DOHH2 (cell line): ENCODE data around the gene PMS1.

Experiments
- H3F3A ChIP-seq: fragments of 200-600 bp; sonication (generic), shearing (Covaris generic); 2 replicates; pipeline ENCODE4 v1.6.0; 2016; ENCODE audit warnings: antibody characterized with exemption, mild to moderate bottlenecking; ENCODE audit not compliant: control insufficient read depth, insufficient read depth
- H3K27ac ChIP-seq: fragments of 200-600 bp; sonication (generic); 2 replicates; pipeline ENCODE4 v1.5.1; 2014; ENCODE audit warnings: low read depth, mild to moderate bottlenecking, low read length, moderate library complexity
- H3K27me3 ChIP-seq: fragments of 200-600 bp; sonication (generic); 2 replicates; pipeline ENCODE4 v1.6.1; 2014; ENCODE audit warnings: mild to moderate bottlenecking, low read length, mixed read lengths; ENCODE audit not compliant: control insufficient read depth
- H3K36me3 ChIP-seq: fragments of 200-600 bp; sonication (generic); 2 replicates; pipeline ENCODE4 v1.6.1; 2014; ENCODE audit warnings: mild to moderate bottlenecking, low read length, moderate library complexity, mixed read lengths; ENCODE audit not compliant: control insufficient read depth
- H3K4me1 ChIP-seq: fragments of 200-600 bp; sonication (generic); 2 replicates; pipeline ENCODE4 v1.6.1; 2014; ENCODE audit warnings: mild to moderate bottlenecking, low read length, mixed read lengths; ENCODE audit not compliant: control insufficient read depth
- H3K4me2 ChIP-seq: fragments of 200-600 bp; sonication (generic); 2 replicates; pipeline ENCODE4 v1.6.0; 2014; ENCODE audit warnings: mild to moderate bottlenecking, low read length, moderate library complexity
- H3K4me3 ChIP-seq: fragments of 200-600 bp; sonication (generic); 2 replicates; pipeline ENCODE4 v1.5.1; 2014; ENCODE audit warnings: mild to moderate bottlenecking, low read length, mixed read lengths
- H3K79me2 ChIP-seq: fragments of 200-600 bp; sonication (generic); 2 replicates; pipeline ENCODE4 v1.6.1; 2014; ENCODE audit warnings: mild to moderate bottlenecking, low read length, mixed read lengths; ENCODE audit not compliant: control insufficient read depth
- H3K9me2 ChIP-seq: fragments of 200-600 bp; sonication (generic); replicated peaks from 2 replicates; pipeline ENCODE4 v1.6.1; 2014; ENCODE audit warnings: mild to moderate bottlenecking, low read length, mixed read lengths; ENCODE audit not compliant: control insufficient read depth
- H3K9me3 ChIP-seq: fragments of 200-600 bp; sonication (generic); 2 replicates; pipeline ENCODE4 v1.6.1; 2014; ENCODE audit warnings: antibody characterized with exemption, low read length, mixed read lengths; ENCODE audit not compliant: control insufficient read depth, insufficient read depth
- H4K20me1 ChIP-seq: fragments of 200-600 bp; sonication (generic); 2 replicates; pipeline ENCODE4 v1.6.0; 2014; ENCODE audit warnings: low read depth, mild to moderate bottlenecking, antibody characterized with exemption, low read length, moderate library complexity; ENCODE audit not compliant: control insufficient read depth, insufficient read depth
- EZH2phosphoT487 ChIP-seq: fragments of 200-600 bp; sonication (generic); IDR thresholded peaks from 2 replicates; pipeline ENCODE4 v1.6.1; 2017; ENCODE audit warnings: borderline replicate concordance, mild to moderate bottlenecking, antibody characterized with exemption, low read length, moderate library complexity, mixed read lengths
- TF ChIP-seq, protein P1 (sequence below): fragments of 200-600 bp; sonication (generic); IDR thresholded peaks from one replicate; pipeline ENCODE4 v1.5.1; 2014; ENCODE audit warnings: antibody characterized with exemption, mild to moderate bottlenecking, low read depth, low read length; ENCODE audit not compliant: poor library complexity, severe bottlenecking

PMS1 gene

DNA sequence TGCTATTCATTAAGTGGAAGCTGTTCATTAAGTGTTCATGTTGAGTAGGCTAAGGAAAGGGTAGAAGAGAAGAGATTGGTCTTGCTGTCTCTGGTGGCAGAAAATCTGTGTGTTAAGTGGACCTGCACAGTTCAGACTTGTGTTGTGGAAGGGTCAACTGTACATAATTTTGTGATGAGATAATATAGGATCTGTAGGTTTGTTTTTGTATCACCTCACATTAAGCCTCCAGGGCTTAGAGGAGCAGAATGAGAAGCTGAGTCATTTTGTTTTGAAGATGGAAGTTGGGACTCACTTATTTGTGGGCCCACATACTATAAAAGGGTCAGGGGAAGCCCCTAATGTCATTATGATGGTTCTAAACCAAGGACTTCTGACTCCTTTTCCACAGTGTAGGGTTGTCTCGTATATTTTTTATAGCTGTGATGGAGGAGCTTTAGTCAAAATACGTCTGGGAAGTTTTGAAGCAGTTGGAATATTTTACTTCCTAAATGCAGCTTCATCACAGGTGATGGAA is 18.2 kb downstream of the PMS1 start:
- Histone ChIP-seq H3K4me1 (peaks cover 18% of the 10 kb centered on the region), H3K27ac (no peak overlapping the region), H4K20me1 (no peaks in the 10 kb centered on the region), H3K27me3 (no peaks in the 10 kb centered on the region), H3K79me2 (peaks cover 47% of the 10 kb centered on the region), H3K4me2 (no peak overlapping the region), H3K9me3 (no peaks in the 10 kb centered on the region), H3K4me3 (no peak overlapping the region), H3F3A (peaks cover 5% of the 10 kb centered on the region; the same call in 1 of the 2 replicates), H3K9me2 (no peaks in the 10 kb centered on the region), H3K36me3 (peaks cover 85% of the 10 kb centered on the region)
- no peak for TF ChIP-seq EZH2phosphoT487
- TF ChIP-seq, protein P1, sequence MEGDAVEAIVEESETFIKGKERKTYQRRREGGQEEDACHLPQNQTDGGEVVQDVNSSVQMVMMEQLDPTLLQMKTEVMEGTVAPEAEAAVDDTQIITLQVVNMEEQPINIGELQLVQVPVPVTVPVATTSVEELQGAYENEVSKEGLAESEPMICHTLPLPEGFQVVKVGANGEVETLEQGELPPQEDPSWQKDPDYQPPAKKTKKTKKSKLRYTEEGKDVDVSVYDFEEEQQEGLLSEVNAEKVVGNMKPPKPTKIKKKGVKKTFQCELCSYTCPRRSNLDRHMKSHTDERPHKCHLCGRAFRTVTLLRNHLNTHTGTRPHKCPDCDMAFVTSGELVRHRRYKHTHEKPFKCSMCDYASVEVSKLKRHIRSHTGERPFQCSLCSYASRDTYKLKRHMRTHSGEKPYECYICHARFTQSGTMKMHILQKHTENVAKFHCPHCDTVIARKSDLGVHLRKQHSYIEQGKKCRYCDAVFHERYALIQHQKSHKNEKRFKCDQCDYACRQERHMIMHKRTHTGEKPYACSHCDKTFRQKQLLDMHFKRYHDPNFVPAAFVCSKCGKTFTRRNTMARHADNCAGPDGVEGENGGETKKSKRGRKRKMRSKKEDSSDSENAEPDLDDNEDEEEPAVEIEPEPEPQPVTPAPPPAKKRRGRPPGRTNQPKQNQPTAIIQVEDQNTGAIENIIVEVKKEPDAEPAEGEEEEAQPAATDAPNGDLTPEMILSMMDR = no peak

DNA sequence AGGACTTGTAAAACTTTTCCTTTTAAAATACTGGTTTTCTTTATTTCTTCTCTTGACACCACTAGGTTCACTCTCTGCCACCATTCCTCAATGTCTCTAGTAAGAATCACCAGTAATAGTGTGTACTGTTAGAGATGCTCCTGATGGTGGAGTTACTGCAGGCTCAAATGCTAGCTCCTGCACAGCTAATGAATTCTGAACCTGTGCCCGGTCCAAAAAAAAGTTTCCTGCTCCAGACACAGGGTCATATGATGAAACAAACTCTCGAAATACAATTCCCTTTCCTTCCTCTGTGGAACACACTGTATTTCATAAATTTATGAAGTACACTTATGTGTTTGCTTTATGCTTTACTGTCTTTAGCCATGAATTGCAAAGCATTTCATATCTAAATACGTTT is 19.2 kb downstream of the PMS1 start:
- Histone ChIP-seq H3K36me3 (peaks cover 83% of the 10 kb centered on the region), H3K4me1 (peaks cover 16% of the 10 kb centered on the region), H3K4me2 (no peak overlapping the region), H3K9me2 (no peaks in the 10 kb centered on the region), H3K9me3 (no peaks in the 10 kb centered on the region), H3K27ac (no peak overlapping the region), H3K79me2 (peaks cover 37% of the 10 kb centered on the region), H3K27me3 (no peaks in the 10 kb centered on the region), H4K20me1 (no peaks in the 10 kb centered on the region), H3F3A (no peaks in the 10 kb centered on the region), H3K4me3 (no peak overlapping the region)
- no peak for TF ChIP-seq EZH2phosphoT487
- TF ChIP-seq, protein P1 = no peak

DNA sequence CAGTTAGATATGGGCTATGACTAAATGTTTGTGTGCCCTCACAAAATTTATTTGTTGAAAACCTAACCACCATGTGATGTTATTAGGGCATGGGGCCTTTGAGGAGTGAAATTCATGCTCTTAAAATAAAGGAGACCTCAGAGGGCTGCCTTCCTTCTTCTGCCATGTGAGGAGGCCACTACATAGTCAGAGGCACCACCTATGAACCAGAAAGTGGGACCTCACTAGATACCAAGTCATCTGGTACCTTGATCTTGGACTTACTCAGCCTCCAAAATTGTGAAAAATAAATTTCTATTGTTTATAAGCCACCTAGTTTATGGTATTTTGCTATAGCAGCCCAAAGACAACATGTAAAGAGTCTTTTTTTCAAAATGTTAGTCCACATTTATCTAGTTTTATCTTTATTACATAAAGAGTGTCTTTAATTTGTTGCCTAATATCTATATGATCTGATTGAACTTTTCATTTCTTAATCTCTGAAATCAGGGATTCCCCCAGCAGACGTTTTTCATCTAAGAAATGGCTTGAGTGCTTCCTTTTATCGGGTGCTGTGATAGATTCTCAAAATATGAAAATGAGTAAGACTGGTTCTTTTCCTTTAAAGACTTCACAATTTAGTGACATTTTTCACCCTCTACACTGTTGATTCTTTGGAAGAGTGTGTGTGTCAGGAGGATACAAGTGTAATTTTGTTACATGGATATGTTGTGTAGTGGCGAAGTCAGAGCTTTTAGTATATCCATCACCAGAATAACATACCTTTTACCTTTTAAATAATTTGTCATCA is 34.2 kb downstream of the PMS1 start:
- no peak overlapping the region for H3K4me2 ChIP-seq
- TF ChIP-seq, protein P1 = no peak
- no peak for TF ChIP-seq EZH2phosphoT487
- H3K4me3 ChIP-seq = no peak overlapping the region
- peaks cover 59% of the 10 kb centered on the region for H3K36me3 ChIP-seq
- no peaks in the 10 kb centered on the region for H4K20me1 ChIP-seq
- H3K4me1 ChIP-seq = no peaks in the 10 kb centered on the region
- H3K27ac ChIP-seq = no peak overlapping the region
- H3K9me2 ChIP-seq = no peaks in the 10 kb centered on the region
- H3K27me3 ChIP-seq = no peaks in the 10 kb centered on the region
- no peaks in the 10 kb centered on the region for H3K9me3 ChIP-seq
- H3K79me2 ChIP-seq = peaks cover 4% of the 10 kb centered on the region; the same call in 1 of the 2 replicates
- no peaks in the 10 kb centered on the region for H3F3A ChIP-seq
